ENCODE data around the gene ALOX12.

ALOX12 gene

GRCh38 chr17:7022781-7023571, 27.1 kb downstream of the ALOX12 start, which contains the start of gene BCL6B:
Gene BCL6B (plus strand): TSS chr17:7023050. CDS start chr17:7023672, 622 bp downstream.
- DNase-seq, result no peak

GRCh38 chr17:7023576-7024401, 27.9 kb downstream of the ALOX12 start:
- peak; percentile 83 for DNase-seq

GRCh38 chr17:7024402-7024785, 28.5 kb downstream of the ALOX12 start:
- DNase-seq, result no peak

GRCh38 chr17:7025245-7025644, 29.4 kb downstream of the ALOX12 start:
- DNase-seq, result no peak

- DNase-seq, result no peak
These were observed 30.7 kb downstream of the ALOX12 start for GRCh38 chr17:7026471-7027115.

GRCh38 chr17:7027335-7027734, 31.5 kb downstream of the ALOX12 start:
- DNase-seq, result no peak

- no peak for DNase-seq
These were observed 33.2 kb downstream of the ALOX12 start for GRCh38 chr17:7029096-7029495.

DNA sequence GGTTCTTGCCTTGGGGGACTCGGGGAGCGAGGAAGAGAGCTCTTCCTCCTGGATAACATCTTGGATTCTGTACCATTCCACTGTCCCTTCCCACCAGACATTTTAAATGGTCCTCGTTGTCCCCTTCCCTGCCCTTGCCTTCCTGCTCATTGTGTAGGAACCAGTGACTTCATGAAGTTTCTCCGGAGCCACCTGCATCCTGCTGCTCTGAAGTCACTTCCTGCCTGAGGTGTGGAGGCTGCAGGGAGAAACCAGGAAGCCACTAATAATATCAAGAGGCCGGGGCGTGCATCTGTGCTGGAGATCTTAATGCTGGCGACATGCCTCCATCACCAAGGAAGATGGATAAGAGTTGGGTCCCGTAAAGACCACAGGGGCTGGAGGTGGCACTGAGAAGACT, 33.8 kb downstream of the ALOX12 start:
- no peak for DNase-seq

GRCh38 chr17:7034955-7035590, 39.2 kb downstream of the ALOX12 start:
- DNase-seq, result no peak

DNA sequence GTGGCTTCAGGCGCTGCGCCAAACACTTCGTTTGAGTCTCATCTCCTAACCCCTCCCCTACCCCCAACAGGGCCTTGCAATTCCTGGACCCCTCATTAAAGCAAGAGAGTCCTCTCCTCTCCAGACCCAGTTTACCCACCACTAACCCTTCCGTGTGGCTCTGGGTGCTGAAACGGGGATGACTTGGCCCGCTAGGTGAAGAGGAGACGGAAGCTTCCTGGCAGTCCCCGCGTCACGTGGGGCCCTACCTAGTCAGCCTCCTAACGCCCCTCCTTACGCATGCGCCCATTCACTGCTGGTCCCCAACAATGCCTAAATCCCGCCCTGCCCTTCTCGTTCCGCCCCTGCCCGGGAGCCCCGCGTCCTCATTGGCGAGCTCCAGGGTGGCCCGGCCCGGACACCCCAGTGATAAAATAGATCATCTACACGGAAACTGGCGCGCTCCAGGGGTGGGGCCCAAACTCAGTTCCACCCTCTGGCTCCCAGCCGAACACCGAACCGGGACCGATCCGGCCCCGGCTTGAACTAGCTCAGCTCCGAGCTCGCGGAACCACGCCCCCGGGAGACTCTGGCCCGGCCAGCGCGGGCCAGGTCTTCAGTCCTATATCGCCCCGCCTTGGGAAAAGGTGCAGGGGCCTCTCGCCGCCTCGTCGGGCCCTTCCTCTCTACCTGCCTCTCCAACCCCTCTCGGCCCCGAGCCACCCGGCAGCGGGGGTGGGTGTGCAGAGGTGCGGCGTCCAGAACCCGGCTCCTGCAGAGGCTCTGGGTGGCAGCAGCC, 39.9 kb downstream of the ALOX12 start, which contains the start of gene SLC16A13:
TSS of gene SLC16A13 (plus strand) at position 425 of the 778 bp plus-strand sequence. CDS start 368 bp downstream, outside the sequence.
- peak; percentile 94 for DNase-seq

- no peak for DNase-seq
These were observed 42.4 kb downstream of the ALOX12 start for GRCh38 chr17:7038025-7038862.

GRCh38 chr17:7039832-7040231, 44.0 kb downstream of the ALOX12 start:
- no peak for DNase-seq

DNA sequence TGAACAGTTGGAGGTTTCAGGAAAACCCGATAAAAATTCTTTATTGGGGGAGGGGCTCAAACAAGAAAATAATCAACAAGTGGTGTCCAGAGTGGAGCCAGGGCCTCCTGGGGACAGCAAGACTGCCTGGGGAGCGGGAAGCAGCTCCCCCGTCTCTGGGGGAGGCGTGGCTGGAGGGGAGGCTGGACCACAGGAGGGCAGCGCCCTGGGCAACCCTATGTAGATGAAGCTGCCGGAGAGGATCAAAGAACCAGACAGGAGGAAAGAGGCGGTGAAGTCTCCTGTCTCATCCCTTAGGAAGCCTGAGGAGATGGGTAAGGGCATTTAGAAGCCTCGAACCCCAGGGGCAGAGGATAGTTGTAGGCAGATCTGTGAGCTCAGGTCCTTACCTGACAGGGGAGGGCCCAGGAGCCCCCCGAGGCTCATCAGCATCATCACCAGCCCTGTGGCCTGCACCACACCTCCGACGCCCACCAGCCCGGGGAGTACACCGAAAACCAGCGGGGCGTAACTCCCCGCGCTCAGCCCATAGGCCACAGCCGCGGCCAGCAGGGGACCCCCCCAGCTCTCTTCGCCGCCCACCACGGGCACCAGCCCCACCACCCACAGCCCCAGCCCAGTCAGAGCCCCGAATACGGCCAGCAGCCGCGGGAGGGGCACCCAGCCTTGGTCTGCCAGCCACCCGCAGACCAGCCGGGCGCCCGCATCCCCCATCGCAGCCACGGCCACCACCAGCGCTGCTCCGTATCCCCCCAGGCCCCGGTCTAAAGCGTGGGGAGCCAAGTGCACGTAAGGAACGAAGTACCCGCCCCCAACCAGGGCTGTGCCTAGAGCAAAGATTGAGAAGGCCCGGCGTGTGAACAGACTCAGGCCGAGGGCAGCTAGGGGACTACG, 46.0 kb downstream of the ALOX12 start:
- no peak for DNase-seq

GRCh38 chr17:7042501-7043181, 46.8 kb downstream of the ALOX12 start:
- no peak for DNase-seq

- no peak for DNase-seq
These were observed 47.3 kb downstream of the ALOX12 start for GRCh38 chr17:7043182-7043496.

DNA sequence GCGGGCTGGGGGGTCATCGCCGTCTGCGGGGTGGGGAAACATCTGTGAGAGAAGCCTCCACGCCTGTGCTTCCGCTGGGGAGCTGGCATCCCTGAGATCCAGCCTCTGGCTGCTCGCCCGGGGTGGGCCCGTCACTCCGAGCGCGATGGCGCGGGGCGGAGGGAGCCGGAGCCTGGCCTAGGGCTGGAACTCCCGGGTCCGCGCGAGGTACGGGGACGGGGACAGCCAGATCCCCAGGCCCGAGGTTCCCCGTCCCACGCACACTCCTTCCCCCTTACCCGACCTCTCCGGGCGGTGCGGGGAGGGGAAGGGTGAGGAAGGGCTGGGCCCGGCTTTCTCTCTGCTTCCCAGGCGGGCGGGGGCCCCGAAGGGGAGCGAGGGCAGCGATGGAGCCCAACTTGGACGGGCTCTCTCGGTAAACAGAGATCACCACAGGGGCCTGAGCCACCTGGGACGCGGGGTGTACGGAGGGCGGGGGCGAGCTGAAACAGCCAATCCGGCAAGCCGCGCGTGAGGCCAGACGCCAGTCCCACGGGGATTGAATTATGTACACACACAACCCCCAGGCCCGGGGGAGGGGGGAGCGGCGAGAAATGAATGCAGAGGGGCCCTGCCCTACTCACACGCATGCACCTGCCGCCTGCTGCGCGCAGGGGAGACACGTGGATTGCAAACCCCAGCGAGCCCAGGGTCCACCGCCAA, 47.8 kb downstream of the ALOX12 start, which contains the start of gene SLC16A11:
TSS of gene SLC16A11 (minus strand) at position 596 of the 702 bp plus-strand sequence. CDS start at position 17, 579 bp downstream.
- DNase-seq, result peak; percentile 28

DNA sequence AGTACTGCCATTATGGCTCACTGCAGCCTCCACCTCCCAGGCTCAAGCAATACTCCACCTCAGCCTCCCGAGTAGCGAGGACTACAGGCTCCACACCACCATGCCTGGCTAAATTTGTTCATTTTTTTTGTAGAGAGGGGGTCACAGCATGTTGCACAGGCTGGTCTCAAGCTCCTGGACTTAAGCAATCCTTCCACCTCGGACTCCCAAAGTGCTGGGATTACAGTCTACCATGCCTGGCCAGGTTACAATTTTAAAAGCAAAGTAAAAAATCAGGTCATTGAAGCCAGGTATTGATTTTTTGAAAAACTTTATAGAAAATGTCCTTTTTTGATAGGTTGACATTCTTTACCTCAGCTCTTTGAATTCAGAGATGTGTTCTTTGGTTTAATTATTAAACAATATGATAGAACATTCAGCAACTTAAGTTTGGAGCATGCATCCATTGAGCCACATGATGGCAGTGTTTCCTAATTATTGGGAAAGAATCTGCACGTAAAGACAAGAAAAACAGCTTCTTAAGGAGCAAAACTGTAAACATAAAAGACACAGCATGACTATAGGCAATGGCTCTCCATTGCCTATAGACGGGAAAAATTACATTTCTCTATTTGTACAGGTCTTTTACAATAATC, 49.8 kb downstream of the ALOX12 start:
- DNase-seq, result peak; percentile 74

- DNase-seq, result no peak
These were observed 50.4 kb downstream of the ALOX12 start for GRCh38 chr17:7046127-7046724.

Data from fibroblast of skin of right quadriceps (primary cell).